HEK293 (cell line): ENCODE measurements around the gene GALNT8.

Source experiments
- CTCF ChIA-PET: fragments of 350-600 bp; formaldehyde crosslinking; extraction: SDS; loops from one replicate; lab custom pipeline; 2021; ENCODE audit warnings: antibody characterized with exemption; lab: Yijun Ruan, JAX
- POLR2A ChIA-PET: fragments of 300-600 bp; formaldehyde crosslinking; extraction: SDS; loops from one replicate; lab custom pipeline; 2020; ENCODE audit warnings: antibody characterized with exemption, inconsistent platforms; lab: Yijun Ruan, JAX
- H3K27ac ChIP-seq: fragments of 200-500 bp; sonication (Bioruptor generic); 2 replicates; pipeline ENCODE4 v1.5.1; 2014; ENCODE audit warnings: low read depth, low read length, control low read depth, inconsistent platforms; ENCODE audit errors: extremely low read depth
- H3K36me3 ChIP-seq, 2 experiments: fragments of 200-500 bp in 1 of 2; sonication (Bioruptor generic) in 1 of 2; 1 replicate in 1 of 2; 2 replicates in 1 of 2; pipeline ENCODE4 v1.5.1; 2014 to 2017; ENCODE audit warnings: inconsistent platforms in 2 of 2, low read length in 2 of 2; ENCODE audit not compliant: control insufficient read depth in 2 of 2, insufficient read depth in 1 of 2
- H3K4me1 ChIP-seq: fragments of 200-500 bp; sonication (Bioruptor generic); 2 replicates; pipeline ENCODE4 v1.5.1; 2014; ENCODE audit warnings: mild to moderate bottlenecking, low read length, inconsistent platforms; ENCODE audit not compliant: control insufficient read depth, insufficient read depth
- H3K4me3 ChIP-seq: 2 replicates; pipeline ENCODE4 v1.5.1; 2011; ENCODE audit warnings: low read depth, mild to moderate bottlenecking, control low read depth, low read length, moderate library complexity
- H3K9me3 ChIP-seq: fragments of 200-500 bp; sonication (Bioruptor generic); 2 replicates; pipeline ENCODE4 v1.5.1; 2014; ENCODE audit warnings: low read depth, low read length, inconsistent platforms; ENCODE audit not compliant: control insufficient read depth, insufficient read depth
- SCRT2 ChIP-seq: fragments of 450-650 bp; formaldehyde crosslinking; IDR thresholded peaks from 2 replicates; pipeline ENCODE4 v1.5.1; 2016; ENCODE audit warnings: missing biosample characterization, missing genetic modification characterization
- ZBTB44 ChIP-seq: fragments of 450-650 bp; IDR thresholded peaks from 2 replicates; pipeline ENCODE4 v1.5.1; 2018; ENCODE audit warnings: missing biosample characterization, mild to moderate bottlenecking, missing genetic modification characterization
- ZBTB7A ChIP-seq: fragments of 450-650 bp; formaldehyde crosslinking; IDR thresholded peaks from 2 replicates; pipeline ENCODE4 v1.5.1; 2016; ENCODE audit warnings: low read depth, missing biosample characterization, missing genetic modification characterization
- ZFP37 ChIP-seq: fragments of 450-650 bp; formaldehyde crosslinking; IDR thresholded peaks from 2 replicates; pipeline ENCODE4 v1.5.1; 2016; ENCODE audit warnings: missing biosample characterization, missing genetic modification characterization
- ZNF140 ChIP-seq: fragments of 450-650 bp; formaldehyde crosslinking; IDR thresholded peaks from 2 replicates; pipeline ENCODE4 v1.5.1; 2016; ENCODE audit warnings: missing biosample characterization, missing genetic modification characterization
- ZNF157 ChIP-seq: fragments of 450-650 bp; formaldehyde crosslinking; IDR thresholded peaks from 2 replicates; pipeline ENCODE4 v1.5.1; 2016; ENCODE audit warnings: missing biosample characterization, missing genetic modification characterization
- ZNF169 ChIP-seq: fragments of 450-650 bp; formaldehyde crosslinking; IDR thresholded peaks from 2 replicates; pipeline ENCODE4 v1.5.1; 2016; ENCODE audit warnings: missing biosample characterization, missing genetic modification characterization
- ZNF23 ChIP-seq: fragments of 450-650 bp; formaldehyde crosslinking; IDR thresholded peaks from 2 replicates; pipeline ENCODE4 v1.5.1; 2016; ENCODE audit warnings: missing biosample characterization, missing genetic modification characterization, borderline replicate concordance
- ZNF335 ChIP-seq: fragments of 450-650 bp; formaldehyde crosslinking; conservative IDR thresholded peaks from 2 replicates; pipeline ENCODE4 v1.5.1; 2016; ENCODE audit warnings: missing biosample characterization, missing genetic modification characterization
- ZNF350 ChIP-seq: fragments of 450-650 bp; formaldehyde crosslinking; IDR thresholded peaks from 2 replicates; pipeline ENCODE4 v1.5.0; 2017; ENCODE audit warnings: missing biosample characterization, mild to moderate bottlenecking, missing genetic modification characterization
- ZNF433 ChIP-seq: fragments of 450-650 bp; formaldehyde crosslinking; IDR thresholded peaks from 2 replicates; pipeline ENCODE4 v1.5.1; 2016; ENCODE audit warnings: missing biosample characterization, missing genetic modification characterization, low read depth
- ZNF473 ChIP-seq: fragments of 450-650 bp; formaldehyde crosslinking; IDR thresholded peaks from 2 replicates; pipeline ENCODE4 v1.5.1; 2017; ENCODE audit warnings: missing biosample characterization, missing genetic modification characterization
- ZNF530 ChIP-seq: fragments of 450-650 bp; formaldehyde crosslinking; IDR thresholded peaks from 2 replicates; pipeline ENCODE4 v1.5.1; 2016; ENCODE audit warnings: low read depth, missing biosample characterization, missing genetic modification characterization
- ZNF610 ChIP-seq: fragments of 450-650 bp; formaldehyde crosslinking; IDR thresholded peaks from 2 replicates; pipeline ENCODE4 v1.5.1; 2016; ENCODE audit warnings: missing biosample characterization, missing genetic modification characterization, borderline replicate concordance
- ZNF768 ChIP-seq: fragments of 450-650 bp; formaldehyde crosslinking; IDR thresholded peaks from 2 replicates; pipeline ENCODE4 v1.5.1; 2018; ENCODE audit warnings: missing biosample characterization, mild to moderate bottlenecking, missing genetic modification characterization
- ZNF776 ChIP-seq: fragments of 450-650 bp; formaldehyde crosslinking; IDR thresholded peaks from 2 replicates; pipeline ENCODE4 v1.5.0; 2017; ENCODE audit warnings: missing biosample characterization, missing genetic modification characterization, borderline replicate concordance
- ZSCAN16 ChIP-seq: fragments of 450-650 bp; formaldehyde crosslinking; IDR thresholded peaks from 2 replicates; pipeline ENCODE4 v1.5.1; 2016; ENCODE audit warnings: missing biosample characterization, missing genetic modification characterization
- ZSCAN23 ChIP-seq: fragments of 450-650 bp; formaldehyde crosslinking; IDR thresholded peaks from 2 replicates; pipeline ENCODE4 v1.5.1; 2016; ENCODE audit warnings: missing biosample characterization, missing genetic modification characterization
- TF ChIP-seq, protein P1 (sequence below): fragments of 450-650 bp; formaldehyde crosslinking; IDR thresholded peaks from 2 replicates; pipeline ENCODE4 v1.5.1; 2016; ENCODE audit warnings: missing biosample characterization, missing genetic modification characterization, borderline replicate concordance
- TF ChIP-seq, protein P2 (sequence below): fragments of 450-650 bp; formaldehyde crosslinking; IDR thresholded peaks from 2 replicates; pipeline ENCODE4 v1.5.1; 2017; ENCODE audit warnings: missing biosample characterization, missing genetic modification characterization
- TF ChIP-seq, protein P3 (sequence below): fragments of 450-650 bp; formaldehyde crosslinking; IDR thresholded peaks from 2 replicates; pipeline ENCODE4 v1.5.1; 2016; ENCODE audit warnings: missing biosample characterization, missing genetic modification characterization
- TF ChIP-seq, protein P4 (sequence below): fragments of 450-650 bp; formaldehyde crosslinking; IDR thresholded peaks from 2 replicates; pipeline ENCODE4 v1.5.1; 2016; ENCODE audit warnings: missing biosample characterization, missing genetic modification characterization

Gene GALNT8

DNA sequence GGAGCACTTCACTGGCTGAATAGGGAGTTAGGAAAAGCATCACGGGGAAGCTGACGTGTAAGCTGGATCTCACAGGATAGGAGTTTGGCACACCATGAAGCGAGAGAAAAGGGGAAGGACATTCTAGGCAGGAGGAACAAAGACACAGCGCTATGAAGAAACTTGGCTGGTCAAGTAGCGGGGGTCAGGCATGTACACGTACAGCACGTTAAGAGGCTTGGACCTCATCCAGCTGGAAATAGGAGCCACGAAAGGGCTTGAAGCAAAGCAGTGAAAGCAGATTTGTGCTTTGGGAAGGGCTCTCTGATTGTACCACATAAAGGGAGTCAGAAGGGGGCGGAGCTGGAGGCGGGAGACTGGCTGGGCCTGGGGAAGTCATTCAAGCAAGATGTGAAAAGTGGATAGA lies 19.6 kb upstream of the GALNT8 start (continued):
- TF ChIP-seq, protein P1, sequence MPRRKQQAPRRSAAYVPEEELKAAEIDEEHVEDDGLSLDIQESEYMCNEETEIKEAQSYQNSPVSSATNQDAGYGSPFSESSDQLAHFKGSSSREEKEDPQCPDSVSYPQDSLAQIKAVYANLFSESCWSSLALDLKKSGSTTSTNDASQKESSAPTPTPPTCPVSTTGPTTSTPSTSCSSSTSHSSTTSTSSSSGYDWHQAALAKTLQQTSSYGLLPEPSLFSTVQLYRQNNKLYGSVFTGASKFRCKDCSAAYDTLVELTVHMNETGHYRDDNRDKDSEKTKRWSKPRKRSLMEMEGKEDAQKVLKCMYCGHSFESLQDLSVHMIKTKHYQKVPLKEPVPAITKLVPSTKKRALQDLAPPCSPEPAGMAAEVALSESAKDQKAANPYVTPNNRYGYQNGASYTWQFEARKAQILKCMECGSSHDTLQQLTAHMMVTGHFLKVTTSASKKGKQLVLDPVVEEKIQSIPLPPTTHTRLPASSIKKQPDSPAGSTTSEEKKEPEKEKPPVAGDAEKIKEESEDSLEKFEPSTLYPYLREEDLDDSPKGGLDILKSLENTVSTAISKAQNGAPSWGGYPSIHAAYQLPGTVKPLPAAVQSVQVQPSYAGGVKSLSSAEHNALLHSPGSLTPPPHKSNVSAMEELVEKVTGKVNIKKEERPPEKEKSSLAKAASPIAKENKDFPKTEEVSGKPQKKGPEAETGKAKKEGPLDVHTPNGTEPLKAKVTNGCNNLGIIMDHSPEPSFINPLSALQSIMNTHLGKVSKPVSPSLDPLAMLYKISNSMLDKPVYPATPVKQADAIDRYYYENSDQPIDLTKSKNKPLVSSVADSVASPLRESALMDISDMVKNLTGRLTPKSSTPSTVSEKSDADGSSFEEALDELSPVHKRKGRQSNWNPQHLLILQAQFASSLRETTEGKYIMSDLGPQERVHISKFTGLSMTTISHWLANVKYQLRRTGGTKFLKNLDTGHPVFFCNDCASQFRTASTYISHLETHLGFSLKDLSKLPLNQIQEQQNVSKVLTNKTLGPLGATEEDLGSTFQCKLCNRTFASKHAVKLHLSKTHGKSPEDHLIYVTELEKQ (tag by site-specific recombination), result no peak
- no peak for TF ChIP-seq ZBTB44 (tag by site-specific recombination)

GRCh38 chr12:4701395-4702190 lies 18.6 kb upstream of the GALNT8 start:
- TF ChIP-seq ZNF23 (tag by site-specific recombination), result no peak
- no peak for TF ChIP-seq ZBTB7A (tag by site-specific recombination)
- TF ChIP-seq, protein P2, sequence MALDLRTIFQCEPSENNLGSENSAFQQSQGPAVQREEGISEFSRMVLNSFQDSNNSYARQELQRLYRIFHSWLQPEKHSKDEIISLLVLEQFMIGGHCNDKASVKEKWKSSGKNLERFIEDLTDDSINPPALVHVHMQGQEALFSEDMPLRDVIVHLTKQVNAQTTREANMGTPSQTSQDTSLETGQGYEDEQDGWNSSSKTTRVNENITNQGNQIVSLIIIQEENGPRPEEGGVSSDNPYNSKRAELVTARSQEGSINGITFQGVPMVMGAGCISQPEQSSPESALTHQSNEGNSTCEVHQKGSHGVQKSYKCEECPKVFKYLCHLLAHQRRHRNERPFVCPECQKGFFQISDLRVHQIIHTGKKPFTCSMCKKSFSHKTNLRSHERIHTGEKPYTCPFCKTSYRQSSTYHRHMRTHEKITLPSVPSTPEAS, result no peak
- no peak for TF ChIP-seq ZSCAN23 (tag by site-specific recombination)
- TF ChIP-seq ZNF473, result no peak
- no peak for TF ChIP-seq SCRT2 (tag by site-specific recombination)
- no peak for TF ChIP-seq ZNF350 (tag by site-specific recombination)
- H3K27ac ChIP-seq, result no peak overlapping the region
- H3K9me3 ChIP-seq, result no peaks in the 10 kb centered on the region
- no peaks in the 10 kb centered on the region for H3K4me1 ChIP-seq
- ChIA-PET CTCF (interaction anchor here (0.7 kb wide), 1 partner anchor 146 kb away, joined by 3 read pairs; no protein-coding TSS in a partner anchor), POLR2A (no interaction called here)
- H3K36me3 ChIP-seq, result no peaks in the 10 kb centered on the region
- H3K4me3 ChIP-seq, result no peak overlapping the region

DNA sequence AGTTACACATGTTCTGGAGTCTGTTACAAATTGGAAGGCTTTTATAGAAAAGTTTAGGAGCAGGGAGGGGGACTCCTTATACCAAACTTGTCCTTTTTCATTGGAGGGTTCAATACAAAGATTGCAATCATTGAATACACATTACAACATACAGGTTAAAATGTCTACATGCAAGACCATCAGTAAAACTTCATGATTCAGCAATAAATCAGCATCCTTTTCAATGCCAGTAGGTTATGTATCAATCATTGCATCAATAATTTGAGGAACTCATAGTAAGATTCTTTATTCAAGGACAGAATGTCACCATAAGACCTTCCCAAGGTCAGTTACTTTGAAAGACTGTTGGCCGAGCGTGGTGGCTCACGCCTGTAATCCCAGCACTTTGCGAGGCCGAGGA lies 16.5 kb upstream of the GALNT8 start:
- ChIA-PET CTCF (interaction anchor here (0.7 kb wide), 1 partner anchor 233 kb away, joined by 8 read pairs; no protein-coding TSS in a partner anchor), POLR2A (no interaction called here)
- Histone ChIP-seq H3K9me3 (no peaks in the 10 kb centered on the region), H3K4me1 (no peaks in the 10 kb centered on the region), H3K27ac (no peak overlapping the region), H3K36me3 (no peaks in the 10 kb centered on the region), H3K4me3 (no peak overlapping the region)
- TF ChIP-seq ZSCAN16 (tag by site-specific recombination) (no peak), ZNF776 (no peak), ZNF335 (no peak), ZNF610 (tag by site-specific recombination) (no peak), ZNF157 (tag by site-specific recombination) (no peak), ZNF530 (tag by site-specific recombination) (no peak), ZNF169 (tag by site-specific recombination) (no peak), ZFP37 (no peak), ZNF140 (no peak), ZNF768 (tag by site-specific recombination) (no peak), ZNF433 (tag by site-specific recombination) (no peak)
- TF ChIP-seq, protein P3, sequence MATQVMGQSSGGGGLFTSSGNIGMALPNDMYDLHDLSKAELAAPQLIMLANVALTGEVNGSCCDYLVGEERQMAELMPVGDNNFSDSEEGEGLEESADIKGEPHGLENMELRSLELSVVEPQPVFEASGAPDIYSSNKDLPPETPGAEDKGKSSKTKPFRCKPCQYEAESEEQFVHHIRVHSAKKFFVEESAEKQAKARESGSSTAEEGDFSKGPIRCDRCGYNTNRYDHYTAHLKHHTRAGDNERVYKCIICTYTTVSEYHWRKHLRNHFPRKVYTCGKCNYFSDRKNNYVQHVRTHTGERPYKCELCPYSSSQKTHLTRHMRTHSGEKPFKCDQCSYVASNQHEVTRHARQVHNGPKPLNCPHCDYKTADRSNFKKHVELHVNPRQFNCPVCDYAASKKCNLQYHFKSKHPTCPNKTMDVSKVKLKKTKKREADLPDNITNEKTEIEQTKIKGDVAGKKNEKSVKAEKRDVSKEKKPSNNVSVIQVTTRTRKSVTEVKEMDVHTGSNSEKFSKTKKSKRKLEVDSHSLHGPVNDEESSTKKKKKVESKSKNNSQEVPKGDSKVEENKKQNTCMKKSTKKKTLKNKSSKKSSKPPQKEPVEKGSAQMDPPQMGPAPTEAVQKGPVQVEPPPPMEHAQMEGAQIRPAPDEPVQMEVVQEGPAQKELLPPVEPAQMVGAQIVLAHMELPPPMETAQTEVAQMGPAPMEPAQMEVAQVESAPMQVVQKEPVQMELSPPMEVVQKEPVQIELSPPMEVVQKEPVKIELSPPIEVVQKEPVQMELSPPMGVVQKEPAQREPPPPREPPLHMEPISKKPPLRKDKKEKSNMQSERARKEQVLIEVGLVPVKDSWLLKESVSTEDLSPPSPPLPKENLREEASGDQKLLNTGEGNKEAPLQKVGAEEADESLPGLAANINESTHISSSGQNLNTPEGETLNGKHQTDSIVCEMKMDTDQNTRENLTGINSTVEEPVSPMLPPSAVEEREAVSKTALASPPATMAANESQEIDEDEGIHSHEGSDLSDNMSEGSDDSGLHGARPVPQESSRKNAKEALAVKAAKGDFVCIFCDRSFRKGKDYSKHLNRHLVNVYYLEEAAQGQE (tag by site-specific recombination), result no peak
- TF ChIP-seq, protein P4, sequence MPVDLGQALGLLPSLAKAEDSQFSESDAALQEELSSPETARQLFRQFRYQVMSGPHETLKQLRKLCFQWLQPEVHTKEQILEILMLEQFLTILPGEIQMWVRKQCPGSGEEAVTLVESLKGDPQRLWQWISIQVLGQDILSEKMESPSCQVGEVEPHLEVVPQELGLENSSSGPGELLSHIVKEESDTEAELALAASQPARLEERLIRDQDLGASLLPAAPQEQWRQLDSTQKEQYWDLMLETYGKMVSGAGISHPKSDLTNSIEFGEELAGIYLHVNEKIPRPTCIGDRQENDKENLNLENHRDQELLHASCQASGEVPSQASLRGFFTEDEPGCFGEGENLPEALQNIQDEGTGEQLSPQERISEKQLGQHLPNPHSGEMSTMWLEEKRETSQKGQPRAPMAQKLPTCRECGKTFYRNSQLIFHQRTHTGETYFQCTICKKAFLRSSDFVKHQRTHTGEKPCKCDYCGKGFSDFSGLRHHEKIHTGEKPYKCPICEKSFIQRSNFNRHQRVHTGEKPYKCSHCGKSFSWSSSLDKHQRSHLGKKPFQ (tag by site-specific recombination), result no peak
